ENCODE data around the gene NR3C1.

DNA sequence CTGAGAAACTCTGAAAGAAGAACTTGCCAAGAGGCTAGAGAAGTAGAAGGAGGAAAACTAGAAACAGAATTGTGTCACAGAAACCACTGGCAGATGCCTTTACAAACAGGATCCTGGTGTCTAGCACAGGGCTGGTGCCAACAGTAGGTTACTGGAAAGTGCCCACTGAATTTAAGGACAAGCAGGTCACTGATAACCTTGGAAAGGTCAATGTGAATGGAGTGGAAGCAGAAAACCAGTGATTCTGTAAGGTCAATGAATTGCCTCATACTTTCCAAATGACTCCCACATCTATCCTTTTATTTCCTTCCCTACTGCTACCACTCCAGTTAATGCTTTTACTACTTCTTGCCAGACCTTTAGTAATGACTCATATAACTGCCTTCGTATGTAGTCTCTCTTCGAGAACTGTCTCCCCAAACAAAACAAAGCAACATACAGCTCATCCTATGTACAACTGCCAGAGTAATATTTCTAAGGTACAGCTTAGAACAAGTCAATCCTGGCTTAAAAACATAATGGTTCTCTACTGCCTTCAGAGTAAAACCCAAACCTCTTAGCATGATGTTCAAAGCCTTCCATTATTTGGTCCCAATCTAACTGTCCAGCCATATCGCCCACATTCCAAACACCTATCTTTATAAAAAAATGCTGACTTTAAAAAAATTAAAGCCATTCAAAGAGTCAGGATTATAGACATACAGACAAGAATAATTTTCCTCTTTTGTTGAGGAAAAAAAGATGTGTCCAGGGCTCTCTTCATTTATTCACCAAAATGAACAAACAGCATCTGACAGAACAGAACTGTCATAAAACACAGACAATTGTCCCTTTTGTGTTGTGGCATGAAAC, 52.5 kb downstream of the NR3C1 start:
- TF ChIP-seq, protein P1, sequence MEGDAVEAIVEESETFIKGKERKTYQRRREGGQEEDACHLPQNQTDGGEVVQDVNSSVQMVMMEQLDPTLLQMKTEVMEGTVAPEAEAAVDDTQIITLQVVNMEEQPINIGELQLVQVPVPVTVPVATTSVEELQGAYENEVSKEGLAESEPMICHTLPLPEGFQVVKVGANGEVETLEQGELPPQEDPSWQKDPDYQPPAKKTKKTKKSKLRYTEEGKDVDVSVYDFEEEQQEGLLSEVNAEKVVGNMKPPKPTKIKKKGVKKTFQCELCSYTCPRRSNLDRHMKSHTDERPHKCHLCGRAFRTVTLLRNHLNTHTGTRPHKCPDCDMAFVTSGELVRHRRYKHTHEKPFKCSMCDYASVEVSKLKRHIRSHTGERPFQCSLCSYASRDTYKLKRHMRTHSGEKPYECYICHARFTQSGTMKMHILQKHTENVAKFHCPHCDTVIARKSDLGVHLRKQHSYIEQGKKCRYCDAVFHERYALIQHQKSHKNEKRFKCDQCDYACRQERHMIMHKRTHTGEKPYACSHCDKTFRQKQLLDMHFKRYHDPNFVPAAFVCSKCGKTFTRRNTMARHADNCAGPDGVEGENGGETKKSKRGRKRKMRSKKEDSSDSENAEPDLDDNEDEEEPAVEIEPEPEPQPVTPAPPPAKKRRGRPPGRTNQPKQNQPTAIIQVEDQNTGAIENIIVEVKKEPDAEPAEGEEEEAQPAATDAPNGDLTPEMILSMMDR (IDR thresholded peaks at IDR 0.05; ENCODE audit: low read length): no peak
- TF ChIP-seq EZH2 (optimal IDR thresholded peaks at IDR 0.05; ENCODE audit: low read depth, low read length) (no peak), EZH2phosphoT487 (IDR thresholded peaks at IDR 0.05; ENCODE audit: low read length) (no peak)
